IMR-90 (cell line): ENCODE results near the gene BCAS3. TPM values are rescaled to one million over a fixed set of nuclear protein-coding genes. Genes with fewer than 3 reads are reported as not detected.

ENCODE experiments used
- ATAC-seq: fragments of 200-7000 bp; cut with Tn5 transposase; 2 replicates; pipeline ENCODE4 v1.9.1; 2020; ENCODE audit warnings: low read depth, mild to moderate bottlenecking, moderate library complexity
- BruUV-seq: library from RNA; stranded (reverse); fragments of 400-500 nt; replicated peaks from 2 replicates; lab custom pipeline; 2021; lab: Mats Ljungman, UMichigan
- CTCF ChIA-PET: fragments of 300-600 bp; formaldehyde crosslinking; extraction: SDS; loops from one replicate; lab custom pipeline; 2021; ENCODE audit warnings: antibody characterized with exemption; lab: Yijun Ruan, JAX
- POLR2A ChIA-PET: fragments of 300-600 bp; sonication (Branson Sonifier 250); formaldehyde crosslinking; loops from one replicate; lab custom pipeline; 2022; ENCODE audit warnings: antibody characterized with exemption; ENCODE audit not compliant: unreplicated experiment; lab: Charles Lee
- DNase-seq: peaks from one replicate; pipeline ENCODE4 v3.0.0; 2013
- H2AFZ ChIP-seq: replicated peaks from 2 replicates; pipeline ENCODE3; 2013; ENCODE audit warnings: low read length, mild to moderate bottlenecking; ENCODE audit not compliant: poor library complexity
- H2AK5ac ChIP-seq: 2 replicates; pipeline ENCODE4 v1.6.1; 2013; ENCODE audit warnings: low read depth, low read length, inconsistent platforms
- H2AK9ac ChIP-seq: replicated peaks from 2 replicates; pipeline ENCODE3; 2013; ENCODE audit warnings: mild to moderate bottlenecking, low read depth, low read length, moderate library complexity; ENCODE audit not compliant: poor library complexity
- H2BK120ac ChIP-seq: 2 replicates; pipeline ENCODE4 v1.6.1; 2013; ENCODE audit warnings: low read depth, low read length, inconsistent platforms
- H2BK15ac ChIP-seq: 3 replicates; pipeline ENCODE4 v1.6.1; 2013; ENCODE audit warnings: low read depth, low read length, inconsistent platforms
- H2BK20ac ChIP-seq: 2 replicates; pipeline ENCODE4 v1.6.1; 2013; ENCODE audit warnings: low read depth, mild to moderate bottlenecking, inconsistent platforms, low read length, moderate library complexity
- H2BK5ac ChIP-seq: 2 replicates; pipeline ENCODE4 v1.6.1; 2013; ENCODE audit warnings: mild to moderate bottlenecking, low read depth, low read length, inconsistent platforms; ENCODE audit not compliant: poor library complexity, severe bottlenecking
- H3K14ac ChIP-seq: replicated peaks from 2 replicates; pipeline ENCODE4 v1.6.1; 2013; ENCODE audit warnings: low read depth, low read length, inconsistent platforms
- H3K18ac ChIP-seq: 2 replicates; pipeline ENCODE4 v1.6.1; 2013; ENCODE audit warnings: low read depth, low read length, control low read depth
- H3K23ac ChIP-seq: 2 replicates; pipeline ENCODE4 v1.6.1; 2013; ENCODE audit warnings: low read depth, low read length, inconsistent platforms
- H3K27ac ChIP-seq: 2 replicates; pipeline ENCODE4 v1.5.1; 2013; ENCODE audit warnings: mild to moderate bottlenecking, control low read depth, low read length; ENCODE audit not compliant: insufficient read depth
- H3K27me3 ChIP-seq: 2 replicates; pipeline ENCODE4 v1.6.1; 2013; ENCODE audit warnings: low read length; ENCODE audit not compliant: control insufficient read depth, insufficient read depth
- H3K36me3 ChIP-seq: 2 replicates; pipeline ENCODE4 v1.6.1; 2013; ENCODE audit warnings: low read length, mixed read lengths; ENCODE audit not compliant: control insufficient read depth, insufficient read depth
- H3K4ac ChIP-seq: 2 replicates; pipeline ENCODE4 v1.6.1; 2013; ENCODE audit warnings: low read depth, low read length, inconsistent platforms
- H3K4me1 ChIP-seq: 2 replicates; pipeline ENCODE4 v1.6.1; 2013; ENCODE audit warnings: low read length, mixed read lengths; ENCODE audit not compliant: control insufficient read depth, insufficient read depth
- H3K4me2 ChIP-seq: 2 replicates; pipeline ENCODE4 v1.6.1; 2013; ENCODE audit warnings: low read depth, mild to moderate bottlenecking, control low read depth, low read length, moderate library complexity
- H3K4me3 ChIP-seq: 2 replicates; pipeline ENCODE4 v1.5.1; 2013; ENCODE audit warnings: low read depth, mild to moderate bottlenecking, control low read depth, low read length, moderate library complexity; ENCODE audit not compliant: insufficient read depth
- H3K56ac ChIP-seq: 2 replicates; pipeline ENCODE4 v1.6.1; 2013; ENCODE audit warnings: low read length, inconsistent platforms; ENCODE audit not compliant: insufficient read depth; ENCODE audit errors: extremely low read depth
- H3K79me1 ChIP-seq, 2 experiments: 2 replicates each; pipeline ENCODE4 v1.6.1; 2013; ENCODE audit warnings: low read length in 2 of 2, inconsistent platforms in 1 of 2, low read depth in 1 of 2
- H3K9ac ChIP-seq: 2 replicates; pipeline ENCODE4 v1.6.1; 2013; ENCODE audit warnings: low read depth, low read length, control low read depth
- H3K9me1 ChIP-seq: 2 replicates; pipeline ENCODE4 v1.6.1; 2013; ENCODE audit warnings: low read length, inconsistent platforms; ENCODE audit not compliant: insufficient read depth
- H3K9me3 ChIP-seq: 2 replicates; pipeline ENCODE4 v1.6.1; 2013; ENCODE audit warnings: low read length; ENCODE audit not compliant: control insufficient read depth, insufficient read depth
- H4K20me1 ChIP-seq: 2 replicates; pipeline ENCODE4 v1.6.1; 2013; ENCODE audit warnings: low read length, inconsistent platforms; ENCODE audit not compliant: insufficient read depth
- H4K5ac ChIP-seq: 2 replicates; pipeline ENCODE4 v1.6.1; 2013; ENCODE audit warnings: mild to moderate bottlenecking, low read depth, low read length, control low read depth
- H4K8ac ChIP-seq, 2 experiments: 2 replicates each; pipeline ENCODE4 v1.6.1; 2013; ENCODE audit warnings: low read depth in 2 of 2, low read length in 2 of 2, control low read depth in 1 of 2, inconsistent platforms in 1 of 2
- H4K91ac ChIP-seq: 2 replicates; pipeline ENCODE4 v1.6.1; 2013; ENCODE audit warnings: low read depth, low read length, inconsistent platforms; ENCODE audit not compliant: insufficient read depth
- BHLHE40 ChIP-seq: fragments of 150-350 bp; IDR thresholded peaks from 2 replicates; pipeline ENCODE4 v1.6.1; 2016; ENCODE audit warnings: mild to moderate bottlenecking, low read depth, low read length
- CEBPB ChIP-seq: IDR thresholded peaks from 2 replicates; pipeline ENCODE4 v1.6.1; 2012; ENCODE audit warnings: low read depth, low read length, improper control_type of control experiment
- CHD1 ChIP-seq: IDR thresholded peaks from 2 replicates; pipeline ENCODE4 v1.6.1; 2012; ENCODE audit warnings: low read depth, low read length, improper control_type of control experiment
- FOS ChIP-seq: fragments of 150-350 bp; IDR thresholded peaks from 2 replicates; pipeline ENCODE4 v1.6.1; 2016; ENCODE audit warnings: low read depth, low read length
- MAFK ChIP-seq: IDR thresholded peaks from 2 replicates; pipeline ENCODE4 v1.6.1; 2012; ENCODE audit warnings: low read depth, low read length, improper control_type of control experiment
- MAZ ChIP-seq: IDR thresholded peaks from 2 replicates; pipeline ENCODE4 v1.6.1; 2012; ENCODE audit warnings: low read depth, mild to moderate bottlenecking, low read length, improper control_type of control experiment, moderate library complexity, borderline replicate concordance
- MXI1 ChIP-seq: IDR thresholded peaks from 2 replicates; pipeline ENCODE4 v1.6.1; 2012; ENCODE audit warnings: low read depth, mild to moderate bottlenecking, low read length, moderate library complexity, borderline replicate concordance
- NFE2L2 ChIP-seq: fragments of 150-350 bp; IDR thresholded peaks from 2 replicates; pipeline ENCODE4 v1.6.1; 2016; ENCODE audit warnings: low read depth, mild to moderate bottlenecking, low read length
- POLR2A ChIP-seq: IDR thresholded peaks from 2 replicates; pipeline ENCODE4 v1.6.1; 2012; ENCODE audit warnings: mild to moderate bottlenecking, low read depth, low read length
- RAD21 ChIP-seq: IDR thresholded peaks from 2 replicates; pipeline ENCODE4 v1.6.1; 2012; ENCODE audit warnings: low read length, improper control_type of control experiment
- RCOR1 ChIP-seq: IDR thresholded peaks from 2 replicates; pipeline ENCODE4 v1.6.1; 2012; ENCODE audit warnings: mild to moderate bottlenecking, low read length, improper control_type of control experiment; ENCODE audit not compliant: insufficient replicate concordance
- RFX5 ChIP-seq: IDR thresholded peaks from 2 replicates; pipeline ENCODE4 v1.8.0; 2012; ENCODE audit warnings: low read depth, mild to moderate bottlenecking, low read length, moderate library complexity
- SMC3 ChIP-seq: fragments of 150-350 bp; IDR thresholded peaks from 2 replicates; pipeline ENCODE4 v1.6.1; 2016; ENCODE audit warnings: low read depth, mild to moderate bottlenecking, antibody characterized with exemption, low read length, moderate library complexity
- WGBS, 2 experiments: methylation state at CpG; one replicate each; pipeline versions ENCODE4 v1.1.5 to v1.1.7; 2013; ENCODE audit warnings: missing lambda C conversion rate in 2 of 2; ENCODE audit not compliant: insufficient read length in 1 of 2; ENCODE audit errors: extremely low coverage in 2 of 2; 5-methylcytosine and 5-hydroxymethylcytosine counted together
- dilution Hi-C: fragments of 300-500 bp; cut with HindIII; formaldehyde crosslinking; loops from one replicate; pipeline ENCODE4 v1.14.3; 2018; ENCODE audit warnings: low sequenced_read_pairs; ENCODE audit not compliant: unreplicated experiment
- in situ Hi-C: fragments of 300-500 bp; cut with MboI; formaldehyde crosslinking; loops from 3 replicates; pipeline ENCODE4 v1.14.3; 2019; ENCODE audit warnings: low sequenced_read_pairs, inconsistent platforms, mixed read lengths
- intact Hi-C: fragments of 100-400 bp; cut with micrococcal nuclease; formaldehyde crosslinking; loops from 2 replicates; pipeline ENCODE4 v1.10.0; 2022
- polyA plus RNA-seq, 3 experiments: library from polyadenylated mRNA; depleted of rRNA; stranded (reverse); fragments of >200 nt; gene quantifications; 2 replicates each; pipeline ENCODE4 v1.2.3, GENCODE V29; 2012; ENCODE audit warnings: low replicate concordance in 1 of 3
- total RNA-seq: library from RNA; depleted of rRNA; stranded (reverse); fragments of >200 nt; gene quantifications from 2 replicates; pipeline ENCODE4 v1.2.3, GENCODE V29; 2012
- TF ChIP-seq, protein P1 (sequence below): fragments of 150-350 bp; IDR thresholded peaks from 2 replicates; pipeline ENCODE4 v1.6.1; 2016; ENCODE audit warnings: low read depth, mild to moderate bottlenecking, low read length, moderate library complexity, borderline replicate concordance
- TF ChIP-seq, protein P2 (sequence below): fragments of 150-350 bp; IDR thresholded peaks from 2 replicates; pipeline ENCODE4 v1.6.1; 2017; ENCODE audit warnings: mild to moderate bottlenecking, antibody characterized with exemption, low read length, low read depth
- TF ChIP-seq, protein P3 (sequence below): conservative IDR thresholded peaks from 2 replicates; pipeline ENCODE4 v1.5.1; 2012; ENCODE audit warnings: mild to moderate bottlenecking, low read depth, low read length, improper control_type of control experiment

The BCAS3 gene
- total and polyA plus RNA-seq, 2 of the 4 experiments (the other 2 are of a cell fraction): 6.3 to 27.1 TPM

DNA sequence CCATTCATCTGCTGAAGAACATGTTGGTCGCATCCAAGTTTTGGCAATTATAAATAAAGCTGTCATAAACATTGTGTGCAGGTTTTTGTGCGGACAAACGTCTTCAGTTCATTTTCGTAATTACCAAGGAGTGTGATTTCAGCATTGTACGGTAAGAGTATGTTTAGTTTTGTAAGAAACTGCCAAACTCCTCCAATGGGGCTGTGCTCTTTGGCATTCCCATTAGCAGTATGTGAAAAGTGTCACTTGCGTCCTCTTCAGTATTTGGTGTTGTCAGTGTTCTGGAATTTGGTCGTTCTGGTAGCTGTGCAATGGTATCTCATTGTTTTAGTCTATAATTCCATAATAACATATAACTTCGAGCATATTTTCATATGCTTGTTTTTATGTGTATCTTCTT is 120.9 kb downstream of the BCAS3 start:
- H3K4me2 ChIP-seq: peak overlapping the region; percentile 80
- H3K23ac ChIP-seq: no peak overlapping the region
- ChIA-PET CTCF (interaction anchor here (1.0 kb wide), 1 partner anchor 28 kb away, joined by 4 read pairs; no protein-coding TSS in a partner anchor), POLR2A (no interaction called here)
- no peaks in the 10 kb centered on the region for H3K9me1 ChIP-seq
- dilution Hi-C loops (no loop called here), in situ Hi-C loops (no loop called here), intact Hi-C loops (no loop called here)
- no peak overlapping the region for H3K27ac ChIP-seq
- no peak overlapping the region for H2AK9ac ChIP-seq
- H2BK15ac ChIP-seq: no peak overlapping the region
- H4K91ac ChIP-seq: no peak overlapping the region
- H3K79me1 ChIP-seq: no peaks in the 10 kb centered on the region
- H2AK5ac ChIP-seq: no peak overlapping the region
- no peak overlapping the region for H2BK5ac ChIP-seq
- H4K5ac ChIP-seq: no peak overlapping the region
- 0 out of 2 replicates have a peak, but pooled peaks cover 2% of the 10 kb centered on the region for H3K4me1 ChIP-seq
- H3K9me3 ChIP-seq: no peaks in the 10 kb centered on the region
- DNase-seq (no peak), ATAC-seq (peak; percentile 37; the same call in 1 of the 2 replicates)
- no peak overlapping the region for H2AFZ ChIP-seq
- no peaks in the 10 kb centered on the region for H3K27me3 ChIP-seq
- H3K4ac ChIP-seq: no peak overlapping the region
- BruUV-seq: no TSS peak
- no peak overlapping the region for H4K8ac ChIP-seq
- no peaks in the 10 kb centered on the region for H4K20me1 ChIP-seq
- no peak overlapping the region for H3K56ac ChIP-seq
- H3K36me3 ChIP-seq: no peaks in the 10 kb centered on the region
- WGBS, 2 experiments: 12% methylated on average over 4 of the region's 8 CpGs; no CpG with 5 or more reads in 1 of the 2 experiments
- no peak overlapping the region for H2BK20ac ChIP-seq
- H3K14ac ChIP-seq: no peak overlapping the region
- TF ChIP-seq MAZ (no peak), RFX5 (no peak), BHLHE40 (no peak), SMC3 (no peak), RCOR1 (no peak), MXI1 (no peak), POLR2A (no peak), CEBPB (no peak), NFE2L2 (no peak), CHD1 (no peak), RAD21 (no peak), FOS (no peak), MAFK (no peak)
- TF ChIP-seq, protein P1, sequence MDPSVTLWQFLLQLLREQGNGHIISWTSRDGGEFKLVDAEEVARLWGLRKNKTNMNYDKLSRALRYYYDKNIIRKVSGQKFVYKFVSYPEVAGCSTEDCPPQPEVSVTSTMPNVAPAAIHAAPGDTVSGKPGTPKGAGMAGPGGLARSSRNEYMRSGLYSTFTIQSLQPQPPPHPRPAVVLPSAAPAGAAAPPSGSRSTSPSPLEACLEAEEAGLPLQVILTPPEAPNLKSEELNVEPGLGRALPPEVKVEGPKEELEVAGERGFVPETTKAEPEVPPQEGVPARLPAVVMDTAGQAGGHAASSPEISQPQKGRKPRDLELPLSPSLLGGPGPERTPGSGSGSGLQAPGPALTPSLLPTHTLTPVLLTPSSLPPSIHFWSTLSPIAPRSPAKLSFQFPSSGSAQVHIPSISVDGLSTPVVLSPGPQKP: no peak
- TF ChIP-seq, protein P2, sequence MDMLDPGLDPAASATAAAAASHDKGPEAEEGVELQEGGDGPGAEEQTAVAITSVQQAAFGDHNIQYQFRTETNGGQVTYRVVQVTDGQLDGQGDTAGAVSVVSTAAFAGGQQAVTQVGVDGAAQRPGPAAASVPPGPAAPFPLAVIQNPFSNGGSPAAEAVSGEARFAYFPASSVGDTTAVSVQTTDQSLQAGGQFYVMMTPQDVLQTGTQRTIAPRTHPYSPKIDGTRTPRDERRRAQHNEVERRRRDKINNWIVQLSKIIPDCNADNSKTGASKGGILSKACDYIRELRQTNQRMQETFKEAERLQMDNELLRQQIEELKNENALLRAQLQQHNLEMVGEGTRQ: no peak
- TF ChIP-seq, protein P3, sequence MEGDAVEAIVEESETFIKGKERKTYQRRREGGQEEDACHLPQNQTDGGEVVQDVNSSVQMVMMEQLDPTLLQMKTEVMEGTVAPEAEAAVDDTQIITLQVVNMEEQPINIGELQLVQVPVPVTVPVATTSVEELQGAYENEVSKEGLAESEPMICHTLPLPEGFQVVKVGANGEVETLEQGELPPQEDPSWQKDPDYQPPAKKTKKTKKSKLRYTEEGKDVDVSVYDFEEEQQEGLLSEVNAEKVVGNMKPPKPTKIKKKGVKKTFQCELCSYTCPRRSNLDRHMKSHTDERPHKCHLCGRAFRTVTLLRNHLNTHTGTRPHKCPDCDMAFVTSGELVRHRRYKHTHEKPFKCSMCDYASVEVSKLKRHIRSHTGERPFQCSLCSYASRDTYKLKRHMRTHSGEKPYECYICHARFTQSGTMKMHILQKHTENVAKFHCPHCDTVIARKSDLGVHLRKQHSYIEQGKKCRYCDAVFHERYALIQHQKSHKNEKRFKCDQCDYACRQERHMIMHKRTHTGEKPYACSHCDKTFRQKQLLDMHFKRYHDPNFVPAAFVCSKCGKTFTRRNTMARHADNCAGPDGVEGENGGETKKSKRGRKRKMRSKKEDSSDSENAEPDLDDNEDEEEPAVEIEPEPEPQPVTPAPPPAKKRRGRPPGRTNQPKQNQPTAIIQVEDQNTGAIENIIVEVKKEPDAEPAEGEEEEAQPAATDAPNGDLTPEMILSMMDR: no peak
- no peak overlapping the region for H3K9ac ChIP-seq
- H2BK120ac ChIP-seq: no peak overlapping the region
- no peak overlapping the region for H3K4me3 ChIP-seq
- no peak overlapping the region for H3K18ac ChIP-seq
